Ascending aorta (tissue), 2 donors: ENCODE data around the gene TIMM10. TPM values are rescaled to one million over a fixed set of nuclear protein-coding genes. Genes with fewer than 3 reads are reported as not detected.

Source experiments
- DNase-seq, 2 donors: peaks; one replicate each; pipeline ENCODE4 v3.0.0-alpha.2; 2019; ENCODE audit warnings: low spot score in 2 of 2
- H3K27ac ChIP-seq, 2 donors: fragments of 200-600 bp; sonication (generic); one replicate each; pipeline ENCODE4 v1.5.1; 2016 to 2017; ENCODE audit warnings: mild to moderate bottlenecking in 1 of 2
- H3K27me3 ChIP-seq: fragments of 200-600 bp; sonication (generic); one replicate; pipeline ENCODE4 v1.5.1; 2017
- H3K36me3 ChIP-seq, 2 donors: fragments of 200-600 bp; sonication (generic); one replicate each; pipeline ENCODE4 v1.5.1; 2016
- H3K4me1 ChIP-seq, 2 donors: fragments of 200-600 bp; sonication (generic); one replicate each; pipeline ENCODE4 v1.5.1; 2016 to 2017; ENCODE audit warnings: mild to moderate bottlenecking in 1 of 2
- H3K4me3 ChIP-seq, 2 donors: fragments of 200-600 bp; sonication (generic); one replicate each; pipeline ENCODE4 v1.5.1; 2016 to 2017; ENCODE audit warnings: mild to moderate bottlenecking in 1 of 2
- H3K9me3 ChIP-seq, 2 donors: fragments of 200-600 bp; sonication (generic); one replicate each; pipeline ENCODE4 v1.5.1; 2016
- CTCF ChIP-seq, 3 experiments: fragments of 200-600 bp in 2 of 3; fragments of 450-650 bp in 1 of 3; sonication (generic) in 2 of 3; IDR thresholded peaks; one replicate each; pipeline ENCODE4 v1.5.1; 2016 to 2019; ENCODE audit warnings: antibody characterized with exemption in 3 of 3, mild to moderate bottlenecking in 1 of 3, moderate library complexity in 1 of 3
- intact Hi-C: fragments of 100-400 bp; cut with DNase I; formaldehyde crosslinking; loops from one replicate; pipeline ENCODE4 v1.15.1; 2023
- total RNA-seq: library from RNA; depleted of rRNA; stranded (reverse); fragments of >200 nt; gene quantifications from one replicate; pipeline ENCODE4 v1.1.0, GENCODE V29; 2016

Gene TIMM10
- total RNA-seq, 1 donor from 2014 or later: not detected

GRCh38 chr11:57514538-57515331 is 15.8 kb downstream of the TIMM10 start:
- Histone ChIP-seq H3K9me3 (no peaks in the 10 kb centered on the region), H3K27me3 (no peaks in the 10 kb centered on the region), H3K27ac (peak overlapping the region; percentile 56 to 60), H3K36me3 (no peaks in the 10 kb centered on the region), H3K4me1 (peaks cover 0 to 8% of the 10 kb centered on the region in 2 donors), H3K4me3 (peak overlapping the region; percentile 72 to 86)
- intact Hi-C loops: loop anchor here (2.0 kb wide), 1 partner anchor 16 kb away; no protein-coding TSS in a partner anchor
- DNase-seq: peak in 1 of 2 donors; percentile 78
- TF ChIP-seq CTCF (IDR thresholded peaks at IDR 0.05): no peak

- Histone ChIP-seq H3K9me3 (no peaks in the 10 kb centered on the region), H3K36me3 (no peaks in the 10 kb centered on the region), H3K4me3 (peak overlapping the region; percentile 72 to 86), H3K4me1 (peaks cover 0 to 8% of the 10 kb centered on the region in 2 donors), H3K27ac (peak overlapping the region; percentile 56 to 60), H3K27me3 (no peaks in the 10 kb centered on the region)
- intact Hi-C loops: loop anchor here (2.0 kb wide), 1 partner anchor 15 kb away; no protein-coding TSS in a partner anchor
- DNase-seq: peak in 1 of 2 donors; percentile 72
- TF ChIP-seq CTCF (IDR thresholded peaks at IDR 0.05): no peak
Measured at GRCh38 chr11:57513911-57514537, 16.5 kb downstream of the TIMM10 start.

DNA sequence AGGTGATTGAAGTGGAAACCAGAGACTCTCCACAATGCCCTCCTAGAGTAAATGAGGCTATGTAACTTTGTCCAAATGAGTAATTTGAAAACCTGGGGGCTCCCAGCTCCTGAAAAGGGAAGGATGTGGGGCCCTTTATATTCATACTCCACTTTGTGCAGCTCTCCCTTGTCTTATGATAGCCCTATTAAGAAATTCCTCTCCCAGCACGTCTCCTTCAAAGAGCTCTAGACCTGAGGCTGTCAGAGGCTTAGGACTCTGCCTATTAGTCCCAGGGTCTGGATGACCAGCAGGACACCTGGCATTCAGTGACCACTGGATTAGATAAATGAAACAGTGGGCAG is 17.1 kb downstream of the TIMM10 start:
- intact Hi-C loops: no loop called here
- no peaks in the 10 kb centered on the region for H3K27me3 ChIP-seq
- DNase-seq: no peak
- H3K9me3 ChIP-seq: no peaks in the 10 kb centered on the region
- peak overlapping the region in 1 of 2 donors; percentile 56 for H3K27ac ChIP-seq
- no peak for TF ChIP-seq CTCF (IDR thresholded peaks at IDR 0.05)
- H3K4me1 ChIP-seq: peaks cover 0 to 8% of the 10 kb centered on the region in 2 donors
- H3K36me3 ChIP-seq: no peaks in the 10 kb centered on the region
- peak overlapping the region in 1 of 2 donors; percentile 86 for H3K4me3 ChIP-seq

DNA sequence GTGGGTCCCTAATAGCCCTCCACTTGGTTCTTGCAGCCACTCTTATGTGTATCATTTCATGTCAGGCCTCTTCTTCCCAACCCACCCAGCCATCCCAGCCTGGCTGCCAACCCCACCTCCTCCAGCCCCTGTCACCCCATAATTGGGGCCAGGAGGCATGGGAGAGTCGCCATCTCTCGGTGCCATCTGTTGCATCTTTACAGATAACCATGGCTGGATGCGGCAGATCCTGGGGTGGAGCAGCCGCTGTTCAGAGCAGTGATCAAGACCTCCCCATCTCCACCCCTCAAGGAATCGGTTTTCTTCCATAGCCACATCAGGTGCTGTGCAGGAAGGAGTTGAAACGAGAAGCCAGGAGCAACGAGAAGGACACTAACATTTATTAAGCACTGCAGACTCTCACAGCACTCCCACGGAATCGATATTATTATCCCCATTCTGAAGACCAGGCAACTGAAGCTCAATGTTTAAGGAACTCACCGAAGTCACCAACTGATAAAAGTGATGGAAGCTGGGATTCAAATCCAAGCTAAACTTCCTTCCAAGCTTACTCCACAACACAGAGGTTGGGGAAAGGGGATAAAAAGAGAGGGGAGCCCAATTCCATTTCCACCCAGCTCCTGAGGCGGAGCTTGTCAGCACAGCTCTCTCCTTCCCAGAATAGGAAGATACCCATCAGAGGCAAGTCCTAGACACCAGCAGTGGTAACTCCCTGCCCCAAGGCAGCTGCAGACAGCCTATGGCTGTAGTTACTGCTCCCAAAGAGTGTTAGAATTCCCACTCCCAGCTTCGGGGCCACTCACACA is 17.7 kb downstream of the TIMM10 start:
- Histone ChIP-seq H3K36me3 (no peaks in the 10 kb centered on the region), H3K27me3 (no peaks in the 10 kb centered on the region), H3K4me3 (no peak overlapping the region), H3K9me3 (no peaks in the 10 kb centered on the region), H3K27ac (no peak overlapping the region), H3K4me1 (peaks cover 0 to 8% of the 10 kb centered on the region in 2 donors)
- intact Hi-C loops: no loop called here
- DNase-seq: no peak
- TF ChIP-seq CTCF (IDR thresholded peaks at IDR 0.05): no peak

GRCh38 chr11:57511741-57512430 is 18.7 kb downstream of the TIMM10 start:
- TF ChIP-seq CTCF (IDR thresholded peaks at IDR 0.05): no peak
- intact Hi-C loops: no loop called here
- Histone ChIP-seq H3K27ac (no peak overlapping the region), H3K36me3 (no peaks in the 10 kb centered on the region), H3K4me1 (peaks cover 0 to 8% of the 10 kb centered on the region in 2 donors), H3K4me3 (no peak overlapping the region), H3K9me3 (no peaks in the 10 kb centered on the region), H3K27me3 (no peaks in the 10 kb centered on the region)
- no peak for DNase-seq
